T-helper 1 cell treated with Interleukin-12 subunit alpha and Interleukin-12 subunit beta and Interleukin-4 antibody, amounts not matched to agents 30 ng/mL and 1 ng/mL, for 36 hours (primary cell): ENCODE results near the gene JPH4. TPM values are rescaled to one million over a fixed set of nuclear protein-coding genes. Genes with fewer than 3 reads are reported as not detected.
"Not testable (repeated sequence)": the region's sequence is repeated elsewhere in the genome, so short reads cannot be mapped to it uniquely, and the experiment has no call there.

Source experiments
- intact Hi-C: fragments of 100-400 bp; cut with micrococcal nuclease; formaldehyde crosslinking; loops from one replicate; pipeline ENCODE4 v1.15.1; 2024
- total RNA-seq: library from RNA; stranded (reverse); gene quantifications from 2 replicates; pipeline ENCODE4 v1.2.3, GENCODE V29; 2022

JPH4 gene
- total RNA-seq, 1 donor from 2014 or later: 0.07 TPM

- intact Hi-C loops: loop anchor here (1.0 to 10.0 kb wide), 8 partner anchors 16 to 966 kb away; partner anchors contain the start of genes ACIN1, AP1G2, C14orf119 and DAD1
Observed at GRCh38 chr14:23550812-23551265, 27.8 kb downstream of the JPH4 start.

- intact Hi-C loops: loop anchor here (2.0 to 10.0 kb wide), 5 partner anchors 425 to 965 kb away; partner anchors contain the start of genes ACIN1, C14orf119, DAD1 and EMC9
Observed at GRCh38 chr14:23550131-23550811, 28.3 kb downstream of the JPH4 start.

- intact Hi-C loops: no loop called here
Observed at GRCh38 chr14:23548351-23549318, 30.0 kb downstream of the JPH4 start.

- intact Hi-C loops: no loop called here
Observed at GRCh38 chr14:23547924-23548323, 30.7 kb downstream of the JPH4 start.

- intact Hi-C loops: no loop called here
Observed at GRCh38 chr14:23546450-23547035, 32.0 kb downstream of the JPH4 start.

GRCh38 chr14:23545740-23546365 is 32.7 kb downstream of the JPH4 start:
- intact Hi-C loops: no loop called here

- intact Hi-C loops: no loop called here
Observed at GRCh38 chr14:23544511-23545447, 33.8 kb downstream of the JPH4 start.

GRCh38 chr14:23543403-23543802 is 35.2 kb downstream of the JPH4 start:
- intact Hi-C loops: no loop called here

GRCh38 chr14:23542261-23542660 is 36.3 kb downstream of the JPH4 start:
- intact Hi-C loops: no loop called here

- intact Hi-C loops: no loop called here
Observed at GRCh38 chr14:23540141-23540469, 38.5 kb downstream of the JPH4 start.

- intact Hi-C loops: loop anchor here (1.0 to 2.0 kb wide), 4 partner anchors 17 to 211 kb away; partner anchors contain the start of gene THTPA
Observed at GRCh38 chr14:23539248-23540140, 39.1 kb downstream of the JPH4 start.

- intact Hi-C loops: loop anchor here (1.0 to 2.0 kb wide), 4 partner anchors 18 to 210 kb away; partner anchors contain the start of gene THTPA
Observed at GRCh38 chr14:23538785-23539184, 39.8 kb downstream of the JPH4 start.

- intact Hi-C loops: loop anchor here (2.0 kb wide), 1 partner anchor 19 kb away; the partner anchor contains the start of gene THTPA
Observed at GRCh38 chr14:23538050-23538718, 40.4 kb downstream of the JPH4 start.

- intact Hi-C loops: loop anchor here (2.0 kb wide), 1 partner anchor 19 kb away; the partner anchor contains the start of gene THTPA
Observed at GRCh38 chr14:23537351-23538049, 41.1 kb downstream of the JPH4 start.

GRCh38 chr14:23536906-23537305 is 41.7 kb downstream of the JPH4 start:
- intact Hi-C loops: not testable (repeated sequence)

GRCh38 chr14:23536494-23536893 is 42.1 kb downstream of the JPH4 start:
- intact Hi-C loops: no loop called here

- intact Hi-C loops: no loop called here
Observed at GRCh38 chr14:23535943-23536342, 42.6 kb downstream of the JPH4 start.
